Sigmoid colon (tissue), 4 donors: ENCODE measurements around the gene SH2D5.

Experiments used
- EP300 ChIP-seq, 4 donors: sonication (generic); formaldehyde crosslinking; IDR thresholded peaks; one replicate each; pipeline ENCODE4 v1.6.1; 2017; ENCODE audit warnings: antibody characterized with exemption in 4 of 4
- TF ChIP-seq, protein P1 (sequence below), 4 experiments: fragments of 450-650 bp in 3 of 4; fragments of 200-600 bp in 1 of 4; IDR thresholded peaks; one replicate each; pipeline ENCODE4 v1.5.1; 2016 to 2019; ENCODE audit warnings: antibody characterized with exemption in 4 of 4, mild to moderate bottlenecking in 3 of 4, moderate library complexity in 2 of 4

DNA sequence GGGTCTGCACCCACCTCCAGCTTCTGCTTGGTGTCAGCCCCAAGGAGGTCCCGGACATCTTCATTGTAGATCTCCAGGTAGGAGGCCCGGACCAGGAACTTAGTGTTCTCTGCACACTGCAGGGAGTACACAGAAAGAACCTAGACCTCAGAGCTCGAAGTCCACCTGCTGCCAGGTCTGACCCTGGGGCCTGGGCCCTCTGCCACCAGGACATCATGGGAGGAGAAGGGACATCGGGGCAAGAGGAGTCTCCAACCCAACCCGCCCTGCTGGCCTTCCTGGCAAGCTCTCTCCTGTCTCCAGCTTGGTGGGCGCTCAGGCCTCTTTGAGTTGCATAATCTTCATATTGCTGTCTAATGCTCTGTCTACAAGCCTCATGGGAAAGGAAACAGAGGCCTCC lies 19.1 kb downstream of the SH2D5 start:
- no peak for TF ChIP-seq EP300 (IDR thresholded peaks at IDR 0.05)
- TF ChIP-seq, protein P1, sequence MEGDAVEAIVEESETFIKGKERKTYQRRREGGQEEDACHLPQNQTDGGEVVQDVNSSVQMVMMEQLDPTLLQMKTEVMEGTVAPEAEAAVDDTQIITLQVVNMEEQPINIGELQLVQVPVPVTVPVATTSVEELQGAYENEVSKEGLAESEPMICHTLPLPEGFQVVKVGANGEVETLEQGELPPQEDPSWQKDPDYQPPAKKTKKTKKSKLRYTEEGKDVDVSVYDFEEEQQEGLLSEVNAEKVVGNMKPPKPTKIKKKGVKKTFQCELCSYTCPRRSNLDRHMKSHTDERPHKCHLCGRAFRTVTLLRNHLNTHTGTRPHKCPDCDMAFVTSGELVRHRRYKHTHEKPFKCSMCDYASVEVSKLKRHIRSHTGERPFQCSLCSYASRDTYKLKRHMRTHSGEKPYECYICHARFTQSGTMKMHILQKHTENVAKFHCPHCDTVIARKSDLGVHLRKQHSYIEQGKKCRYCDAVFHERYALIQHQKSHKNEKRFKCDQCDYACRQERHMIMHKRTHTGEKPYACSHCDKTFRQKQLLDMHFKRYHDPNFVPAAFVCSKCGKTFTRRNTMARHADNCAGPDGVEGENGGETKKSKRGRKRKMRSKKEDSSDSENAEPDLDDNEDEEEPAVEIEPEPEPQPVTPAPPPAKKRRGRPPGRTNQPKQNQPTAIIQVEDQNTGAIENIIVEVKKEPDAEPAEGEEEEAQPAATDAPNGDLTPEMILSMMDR (IDR thresholded peaks at IDR 0.05) = no peak
